H1 (cell line): ENCODE measurements around the gene GSTA3. TPM values are rescaled to one million over a fixed set of nuclear protein-coding genes. Genes with fewer than 3 reads are reported as not detected.

Experiments used
- CTCF ChIA-PET: fragments of 300-600 bp; sonication (Branson Sonifier 250); formaldehyde crosslinking; loops from one replicate; lab custom pipeline; 2021; ENCODE audit not compliant: partially characterized antibody; lab: Charles Lee
- POLR2A ChIA-PET: fragments of 300-600 bp; sonication (Branson Sonifier 250); formaldehyde crosslinking; loops from one replicate; lab custom pipeline; 2021; ENCODE audit warnings: inconsistent platforms; ENCODE audit not compliant: partially characterized antibody; lab: Charles Lee
- DNase-seq, 2 experiments: peaks; one replicate each; pipeline versions ENCODE4 v3.0.0 to v3.0.0-alpha.2; 2010 to 2022; ENCODE audit warnings: low spot score in 2 of 2, low read depth in 1 of 2, mixed read lengths in 1 of 2
- FAIRE-seq: peaks from 2 replicates; lab custom pipeline; 2011; peaks lifted over from hg19 to GRCh38; lab: Jason Lieb, UNC
- H2AFZ ChIP-seq: 2 replicates; pipeline ENCODE4 v1.8.1; 2012; ENCODE audit warnings: low read length, inconsistent platforms
- H2AK5ac ChIP-seq: 2 replicates; pipeline ENCODE4 v1.6.1; 2013; ENCODE audit warnings: low read depth, low read length
- H2BK120ac ChIP-seq: replicated peaks from 2 replicates; pipeline ENCODE3; 2013; ENCODE audit warnings: low read depth, low read length, inconsistent platforms
- H2BK12ac ChIP-seq: 2 replicates; pipeline ENCODE4 v1.6.1; 2013; ENCODE audit warnings: low read depth, low read length
- H2BK15ac ChIP-seq: 2 replicates; pipeline ENCODE4 v1.6.1; 2013; ENCODE audit warnings: low read length
- H2BK20ac ChIP-seq: 2 replicates; pipeline ENCODE4 v1.6.1; 2013; ENCODE audit warnings: low read length
- H2BK5ac ChIP-seq: 2 replicates; pipeline ENCODE4 v1.6.1; 2013; ENCODE audit warnings: low read depth, low read length
- H3K14ac ChIP-seq: 2 replicates; pipeline ENCODE4 v1.6.1; 2013; ENCODE audit warnings: inconsistent platforms; ENCODE audit not compliant: insufficient read length
- H3K18ac ChIP-seq: 2 replicates; pipeline ENCODE4 v1.6.1; 2013; ENCODE audit warnings: low read length; ENCODE audit errors: extremely low read depth
- H3K23ac ChIP-seq: 2 replicates; pipeline ENCODE4 v1.6.1; 2013; ENCODE audit warnings: inconsistent platforms; ENCODE audit not compliant: insufficient read length
- H3K23me2 ChIP-seq: 2 replicates; pipeline ENCODE4 v1.6.1; 2013; ENCODE audit warnings: low read depth, low read length
- H3K27ac ChIP-seq: 2 replicates; pipeline ENCODE4 v1.6.1; 2011; ENCODE audit warnings: low read depth, low read length, inconsistent platforms
- H3K27me3 ChIP-seq, 4 experiments: replicated peaks in 1 of 4; 1 replicate in 1 of 4; 2 replicates in 3 of 4; pipeline versions ENCODE4 v1.6.1 to v1.8.1; 2011 to 2013; ENCODE audit warnings: low read length in 3 of 4, mild to moderate bottlenecking in 3 of 4, inconsistent platforms in 2 of 4, mixed read lengths in 2 of 4, moderate library complexity in 1 of 4; ENCODE audit not compliant: control insufficient read depth in 3 of 4, insufficient read depth in 3 of 4; ENCODE audit errors: extremely low read depth in 1 of 4
- H3K36me3 ChIP-seq, 4 experiments: 2 replicates each; pipeline versions ENCODE4 v1.6.1 to v1.8.1; 2011 to 2013; ENCODE audit warnings: mild to moderate bottlenecking in 4 of 4, low read length in 3 of 4, moderate library complexity in 2 of 4, control low read depth in 1 of 4, inconsistent platforms in 1 of 4; ENCODE audit not compliant: insufficient read depth in 4 of 4, control insufficient read depth in 2 of 4
- H3K4ac ChIP-seq: replicated peaks from 2 replicates; pipeline ENCODE3; 2013; ENCODE audit warnings: low read length, low read depth, mixed read lengths, inconsistent platforms; ENCODE audit not compliant: insufficient read length
- H3K4me1 ChIP-seq, 4 experiments: replicated peaks in 1 of 4; 1 replicate in 1 of 4; 2 replicates in 3 of 4; pipeline versions ENCODE4 v1.6.1 to v1.8.1; 2011 to 2013; ENCODE audit warnings: low read length in 3 of 4, inconsistent platforms in 2 of 4, mixed read lengths in 1 of 4; ENCODE audit not compliant: insufficient read depth in 4 of 4, control insufficient read depth in 3 of 4
- H3K4me2 ChIP-seq, 2 experiments: 2 replicates each; pipeline versions ENCODE4 v1.6.1 to v1.8.1; 2011 to 2013; ENCODE audit warnings: low read depth in 2 of 2, low read length in 2 of 2, control low read depth in 1 of 2, inconsistent platforms in 1 of 2, mild to moderate bottlenecking in 1 of 2; ENCODE audit not compliant: insufficient read depth in 1 of 2
- H3K4me3 ChIP-seq, 4 experiments: fragments of 200-600, 300-600 bp in 1 of 4; sonication (generic), shearing (Covaris generic), sonication (Bioruptor Twin) in 1 of 4; 2 replicates each; pipeline versions ENCODE4 v1.5.1 to v1.8.1; 2011 to 2016; ENCODE audit warnings: low read length in 4 of 4, low read depth in 3 of 4, control low read depth in 2 of 4, inconsistent platforms in 2 of 4, mild to moderate bottlenecking in 2 of 4, mixed read lengths in 1 of 4, moderate library complexity in 1 of 4; ENCODE audit not compliant: insufficient read depth in 2 of 4; ENCODE audit errors: extremely low read depth in 1 of 4
- H3K56ac ChIP-seq: replicated peaks from 2 replicates; pipeline ENCODE3; 2013; ENCODE audit warnings: low read depth, mild to moderate bottlenecking, mixed read lengths, low read length, inconsistent platforms; ENCODE audit not compliant: insufficient read length
- H3K79me1 ChIP-seq: 2 replicates; pipeline ENCODE4 v1.6.1; 2013; ENCODE audit warnings: low read depth, low read length, control low read depth
- H3K79me2 ChIP-seq, 2 experiments: 2 replicates each; pipeline versions ENCODE4 v1.6.1 to v1.8.1; 2012 to 2013; ENCODE audit warnings: low read length in 2 of 2, mild to moderate bottlenecking in 2 of 2, inconsistent platforms in 1 of 2; ENCODE audit not compliant: insufficient read depth in 2 of 2, control insufficient read depth in 1 of 2
- H3K9ac ChIP-seq, 4 experiments: replicated peaks in 1 of 4; 1 replicate in 1 of 4; 2 replicates in 3 of 4; pipeline versions ENCODE4 v1.6.1 to v1.8.1; 2011 to 2013; ENCODE audit warnings: low read depth in 3 of 4, low read length in 3 of 4, control low read depth in 2 of 4, mild to moderate bottlenecking in 2 of 4, moderate library complexity in 2 of 4, inconsistent platforms in 1 of 4; ENCODE audit errors: extremely low read depth in 1 of 4
- H3K9me3 ChIP-seq, 2 experiments: 2 replicates each; pipeline versions ENCODE4 v1.6.1 to v1.8.1; 2012 to 2013; ENCODE audit warnings: mild to moderate bottlenecking in 2 of 2, moderate library complexity in 2 of 2, control low read depth in 1 of 2, inconsistent platforms in 1 of 2, low read depth in 1 of 2, low read length in 1 of 2, mixed read lengths in 1 of 2; ENCODE audit not compliant: insufficient read depth in 2 of 2
- H4K20me1 ChIP-seq, 2 experiments: replicated peaks in 1 of 2; 2 replicates each; pipeline versions ENCODE3 to v1.8.1; 2011 to 2013; ENCODE audit warnings: inconsistent platforms in 2 of 2, low read length in 2 of 2, mild to moderate bottlenecking in 1 of 2; ENCODE audit not compliant: insufficient read depth in 2 of 2, control insufficient read depth in 1 of 2
- H4K5ac ChIP-seq: 2 replicates; pipeline ENCODE4 v1.6.1; 2013; ENCODE audit warnings: low read length, low read depth, mixed read lengths, inconsistent platforms; ENCODE audit not compliant: insufficient read length
- H4K8ac ChIP-seq: 2 replicates; pipeline ENCODE4 v1.8.0; 2013; ENCODE audit warnings: mild to moderate bottlenecking, moderate library complexity, low read length, inconsistent platforms; ENCODE audit not compliant: insufficient read depth; ENCODE audit errors: extremely low read depth
- H4K91ac ChIP-seq: replicated peaks from 2 replicates; pipeline ENCODE3; 2013; ENCODE audit warnings: low read length, mixed read lengths, inconsistent platforms; ENCODE audit not compliant: insufficient read length
- ATF2 ChIP-seq: IDR thresholded peaks from 2 replicates; pipeline ENCODE4 v1.6.1; 2012; ENCODE audit warnings: low read length, inconsistent platforms
- EZH2 ChIP-seq: fragments of 200-600 bp; sonication (generic); IDR thresholded peaks from 2 replicates; pipeline ENCODE4 v1.7.1; 2012; ENCODE audit warnings: low read depth, mild to moderate bottlenecking, moderate library complexity, low read length, inconsistent platforms; ENCODE audit not compliant: severe bottlenecking
- FOSL1 ChIP-seq: IDR thresholded peaks from 2 replicates; pipeline ENCODE4 v1.6.1; 2011; ENCODE audit warnings: mild to moderate bottlenecking, low read depth, low read length, moderate library complexity; ENCODE audit not compliant: insufficient read depth
- PHF8 ChIP-seq: fragments of 200-600 bp; sonication (generic); conservative IDR thresholded peaks from 2 replicates; pipeline ENCODE4 v1.7.1; 2012; ENCODE audit warnings: low read depth, mild to moderate bottlenecking, inconsistent platforms, low read length, moderate library complexity
- RAD21 ChIP-seq, 2 experiments: IDR thresholded peaks in 1 of 2; conservative IDR thresholded peaks in 1 of 2; 2 replicates each; pipeline ENCODE4 v1.6.1; 2011; ENCODE audit warnings: low read depth in 2 of 2, low read length in 2 of 2, improper control_type of control experiment in 1 of 2, inconsistent platforms in 1 of 2, mild to moderate bottlenecking in 1 of 2, moderate library complexity in 1 of 2
- RBBP5 ChIP-seq: IDR thresholded peaks from 2 replicates; pipeline ENCODE4 v1.7.1; 2012; ENCODE audit warnings: low read depth, mild to moderate bottlenecking, inconsistent platforms, low read length, moderate library complexity, borderline replicate concordance
- RFX5 ChIP-seq: IDR thresholded peaks from 2 replicates; pipeline ENCODE4 v1.6.1; 2011; ENCODE audit warnings: low read depth, low read length, improper control_type of control experiment, borderline replicate concordance
- SAP30 ChIP-seq: fragments of 300-600 bp; sonication (generic); IDR thresholded peaks from 2 replicates; pipeline ENCODE4 v1.7.1; 2012; ENCODE audit warnings: low read length, moderate library complexity, mild to moderate bottlenecking, inconsistent platforms; ENCODE audit not compliant: insufficient read depth, insufficient replicate concordance
- SIRT6 ChIP-seq: IDR thresholded peaks from one replicate; pipeline ENCODE4 v1.7.1; 2012; ENCODE audit warnings: low read length, inconsistent platforms
- SP2 ChIP-seq: IDR thresholded peaks from 2 replicates; pipeline ENCODE4 v1.6.1; 2012; ENCODE audit warnings: mild to moderate bottlenecking, low read length, inconsistent platforms
- SUZ12 ChIP-seq: fragments of 200-600 bp; sonication (generic); IDR thresholded peaks from 2 replicates; pipeline ENCODE4 v1.6.1; 2012; ENCODE audit warnings: mild to moderate bottlenecking, inconsistent platforms, low read length, moderate library complexity, mixed read lengths
- TBP ChIP-seq: IDR thresholded peaks from 2 replicates; pipeline ENCODE4 v1.6.1; 2011; ENCODE audit warnings: low read depth, low read length, improper control_type of control experiment
- WGBS, 2 experiments: shearing (Covaris generic) in 1 of 2; methylation state at CpG; one replicate each; pipeline versions ENCODE4 v1.1.6 to v1.1.7; 2013 to 2015; ENCODE audit warnings: low lambda C conversion rate in 2 of 2, mixed read lengths in 2 of 2, inconsistent platforms in 1 of 2, low coverage in 1 of 2, missing lambda C conversion rate in 1 of 2; ENCODE audit not compliant: insufficient replicate concordance in 2 of 2, insufficient coverage in 1 of 2, insufficient read length in 1 of 2; ENCODE audit errors: extremely low coverage in 1 of 2, missing lambda C conversion rate in 1 of 2; 5-methylcytosine and 5-hydroxymethylcytosine counted together
- polyA plus RNA-seq, 7 experiments: library from polyadenylated mRNA; depleted of rRNA in 3 of 7; stranded (reverse) in 5 of 7; unstranded in 2 of 7; fragments of >200 nt in 5 of 7; fragments of 200-250 nt in 2 of 7; gene quantifications; 1 replicate in 5 of 7; 2 replicates in 1 of 7; 4 replicates in 1 of 7; pipeline versions ENCODE4 v1.2.1 to v1.2.3, GENCODE V29; 2011 to 2013; ENCODE audit warnings: missing spikeins in 2 of 7, mixed read lengths in 2 of 7
- total RNA-seq: library from RNA; stranded (reverse); fragmentation: NEBNext Ultra II Directional; extraction: Animal tissue kit (Norgen Biotek cat#: 25700); gene quantifications from 2 replicates; pipeline ENCODE4 v1.2.1, GENCODE V29; 2021

The GSTA3 gene
- total and polyA plus RNA-seq, 2 of the 8 experiments (the other 6 are each of a cell fraction or from before 2014, with no cell fraction given), result not detected

GRCh38 chr6:52955871-52956270, 46.4 kb upstream of the GSTA3 start:
- H3K14ac ChIP-seq, result no peak overlapping the region
- H3K79me1 ChIP-seq, result no peaks in the 10 kb centered on the region
- H2AK5ac ChIP-seq, result no peak overlapping the region
- no peaks in the 10 kb centered on the region for H3K36me3 ChIP-seq
- 95% methylated on average over 7 of the region's 7 CpGs; no CpG with 5 or more reads in 1 of the 2 experiments for WGBS, 2 experiments
- H4K8ac ChIP-seq, result no peak overlapping the region
- H4K5ac ChIP-seq, result no peak overlapping the region
- H3K4me1 ChIP-seq, result peaks cover 0 to 8% (median 3%) of the 10 kb centered on the region in 4 experiments; a peak in 4 of 7 replicates
- DNase-seq (no peak), FAIRE-seq (no peak)
- H3K18ac ChIP-seq, result no peak overlapping the region
- no peak overlapping the region for H3K4me2 ChIP-seq
- H2BK5ac ChIP-seq, result no peak overlapping the region
- H2BK120ac ChIP-seq, result no peak overlapping the region
- H3K27ac ChIP-seq, result no peak overlapping the region
- no peak overlapping the region for H2AFZ ChIP-seq
- H2BK20ac ChIP-seq, result no peak overlapping the region
- H3K79me2 ChIP-seq, result no peaks in the 10 kb centered on the region
- ChIA-PET POLR2A (interaction anchor here (0.6 kb wide), 1 partner anchor 53 kb away, joined by 3 read pairs; no protein-coding TSS in a partner anchor), CTCF (interaction anchor here (1.1 to 2.7 kb wide), 2 partner anchors 10 to 35 kb away, joined by 3 to 7 read pairs; no protein-coding TSS in a partner anchor)
- no peak overlapping the region for H2BK15ac ChIP-seq
- no peak overlapping the region for H3K4ac ChIP-seq
- no peaks in the 10 kb centered on the region; a peak in 2 of 7 replicates for H3K27me3 ChIP-seq
- no peaks in the 10 kb centered on the region for H4K20me1 ChIP-seq
- H3K23me2 ChIP-seq, result no peaks in the 10 kb centered on the region
- no peak overlapping the region for H3K4me3 ChIP-seq
- no peak overlapping the region for H3K9ac ChIP-seq
- no peak overlapping the region for H3K56ac ChIP-seq
- no peak overlapping the region for H3K23ac ChIP-seq
- H4K91ac ChIP-seq, result no peak overlapping the region
- H3K9me3 ChIP-seq, result no peaks in the 10 kb centered on the region
- H2BK12ac ChIP-seq, result no peak overlapping the region
- TF ChIP-seq FOSL1 (no peak), RFX5 (no peak), RBBP5 (no peak), PHF8 (no peak), SP2 (no peak), EZH2 (no peak), ATF2 (no peak), SAP30 (no peak), SUZ12 (no peak), RAD21 (IDR thresholded peaks at IDR 0.05 in 1 of 2, conservative IDR thresholded peaks at IDR 0.05 in 1 of 2; ENCODE audit: low read depth in 2 of 2, low read length in 2 of 2) (no peak), TBP (no peak), SIRT6 (no peak)
